GM12891 (cell line): ENCODE results near the gene TRDMT1.

Source experiments
- POLR2A ChIP-seq: IDR thresholded peaks from 2 replicates; pipeline ENCODE4 v1.6.1; 2011; ENCODE audit warnings: low read depth, low read length, control low read depth
- POLR2AphosphoS5 ChIP-seq: IDR thresholded peaks from 2 replicates; pipeline ENCODE4 v1.6.1; 2011; ENCODE audit warnings: low read depth, low read length, control low read depth
- SPI1 ChIP-seq: IDR thresholded peaks from 2 replicates; pipeline ENCODE4 v1.6.1; 2011; ENCODE audit warnings: low read depth, low read length, control low read depth
- TAF1 ChIP-seq: IDR thresholded peaks from 2 replicates; pipeline ENCODE4 v1.6.1; 2011; ENCODE audit warnings: low read depth, low read length, control low read depth

- TF ChIP-seq POLR2A (no peak), POLR2AphosphoS5 (no peak), TAF1 (no peak), SPI1 (no peak)
These were observed 88.9 kb downstream of the TRDMT1 start for GRCh38 chr10:17112566-17112965.
